ES-I3 (cell line): Measurements from ENCODE around the gene WDR59.
"Not testable (repeated sequence)": the region's sequence is repeated elsewhere in the genome, so short reads cannot be mapped to it uniquely, and the experiment has no call there.

Experiments used
- H3K36me3 ChIP-seq: 2 replicates; pipeline ENCODE4 v1.6.1; 2013; ENCODE audit warnings: mild to moderate bottlenecking, low read length, control low read depth, moderate library complexity; ENCODE audit not compliant: insufficient read depth
- H3K4me1 ChIP-seq: 2 replicates; pipeline ENCODE4 v1.6.1; 2013; ENCODE audit warnings: mild to moderate bottlenecking, control low read depth, low read length; ENCODE audit not compliant: insufficient read depth
- H3K9ac ChIP-seq: 2 replicates; pipeline ENCODE4 v1.6.1; 2013; ENCODE audit warnings: low read depth, mild to moderate bottlenecking, low read length, moderate library complexity
- H3K9me3 ChIP-seq: 2 replicates; pipeline ENCODE4 v1.6.1; 2013; ENCODE audit warnings: mild to moderate bottlenecking, low read length, moderate library complexity; ENCODE audit not compliant: control insufficient read depth, insufficient read depth

The WDR59 gene

GRCh38 chr16:74926805-74927204 is 58.1 kb downstream of the WDR59 start:
- H3K9me3 ChIP-seq = no peaks in the 10 kb centered on the region
- H3K9ac ChIP-seq = no peak overlapping the region
- H3K4me1 ChIP-seq = no peaks in the 10 kb centered on the region
- H3K36me3 ChIP-seq = 0 out of 2 replicates have a peak, but pooled peaks cover 2% of the 10 kb centered on the region

GRCh38 chr16:74923766-74924460 is 61.0 kb downstream of the WDR59 start:
- H3K4me1 ChIP-seq = no peaks in the 10 kb centered on the region
- no peaks in the 10 kb centered on the region for H3K9me3 ChIP-seq
- H3K9ac ChIP-seq = no peak overlapping the region
- peaks cover 16% of the 10 kb centered on the region; the same call in 1 of the 2 replicates for H3K36me3 ChIP-seq

- Histone ChIP-seq H3K36me3 (peaks cover 16% of the 10 kb centered on the region; the same call in 1 of the 2 replicates), H3K4me1 (no peaks in the 10 kb centered on the region), H3K9me3 (no peaks in the 10 kb centered on the region), H3K9ac (no peak overlapping the region)
Observed at GRCh38 chr16:74922150-74923138, 62.5 kb downstream of the WDR59 start.

GRCh38 chr16:74921051-74921450 is 63.9 kb downstream of the WDR59 start:
- Histone ChIP-seq H3K9ac (no peak overlapping the region), H3K9me3 (no peaks in the 10 kb centered on the region), H3K36me3 (peaks cover 25% of the 10 kb centered on the region), H3K4me1 (no peaks in the 10 kb centered on the region)

- Histone ChIP-seq H3K36me3 (peaks cover 38% of the 10 kb centered on the region), H3K9me3 (peaks cover 11% of the 10 kb centered on the region), H3K4me1 (no peaks in the 10 kb centered on the region), H3K9ac (no peak overlapping the region)
Observed at GRCh38 chr16:74909665-74910064, 75.3 kb downstream of the WDR59 start.

GRCh38 chr16:74908759-74909158 is 76.2 kb downstream of the WDR59 start:
- H3K9me3 ChIP-seq, H3K9ac ChIP-seq, H3K4me1 ChIP-seq: not testable (repeated sequence)
- H3K36me3 ChIP-seq = peaks cover 36% of the 10 kb centered on the region

- H3K36me3 ChIP-seq = peaks cover 13% of the 10 kb centered on the region; the same call in 1 of the 2 replicates
- peaks cover 4% of the 10 kb centered on the region; the same call in 1 of the 2 replicates for H3K9me3 ChIP-seq
- H3K9ac ChIP-seq = no peak overlapping the region
- no peaks in the 10 kb centered on the region for H3K4me1 ChIP-seq
Observed at GRCh38 chr16:74903901-74904678, 80.8 kb downstream of the WDR59 start.

GRCh38 chr16:74903120-74903519 is 81.8 kb downstream of the WDR59 start:
- Histone ChIP-seq H3K9me3 (peaks cover 4% of the 10 kb centered on the region; the same call in 1 of the 2 replicates), H3K4me1 (no peaks in the 10 kb centered on the region), H3K36me3 (peaks cover 10% of the 10 kb centered on the region; the same call in 1 of the 2 replicates), H3K9ac (no peak overlapping the region)

- Histone ChIP-seq H3K36me3 (peaks cover 5% of the 10 kb centered on the region; the same call in 1 of the 2 replicates), H3K4me1 (no peaks in the 10 kb centered on the region), H3K9me3 (peaks cover 4% of the 10 kb centered on the region; the same call in 1 of the 2 replicates), H3K9ac (no peak overlapping the region)
Observed at GRCh38 chr16:74902161-74902560, 82.8 kb downstream of the WDR59 start.

- H3K4me1 ChIP-seq = no peaks in the 10 kb centered on the region
- H3K9ac ChIP-seq = no peak overlapping the region
- peaks cover 5% of the 10 kb centered on the region; the same call in 1 of the 2 replicates for H3K36me3 ChIP-seq
- H3K9me3 ChIP-seq = peaks cover 4% of the 10 kb centered on the region; the same call in 1 of the 2 replicates
Observed at GRCh38 chr16:74901606-74902005, 83.3 kb downstream of the WDR59 start.

GRCh38 chr16:74899816-74900215 is 85.1 kb downstream of the WDR59 start:
- H3K9me3 ChIP-seq = no peaks in the 10 kb centered on the region
- no peak overlapping the region for H3K9ac ChIP-seq
- H3K4me1 ChIP-seq = no peaks in the 10 kb centered on the region
- no peaks in the 10 kb centered on the region for H3K36me3 ChIP-seq

- H3K36me3 ChIP-seq = no peaks in the 10 kb centered on the region; the same call in 1 of the 2 replicates
- H3K9ac ChIP-seq = no peak overlapping the region
- H3K9me3 ChIP-seq = no peaks in the 10 kb centered on the region
- H3K4me1 ChIP-seq = no peaks in the 10 kb centered on the region
Observed at GRCh38 chr16:74898659-74899058, 86.3 kb downstream of the WDR59 start.

GRCh38 chr16:74896389-74897370 is 88.2 kb downstream of the WDR59 start:
- H3K9ac ChIP-seq = no peak overlapping the region
- no peaks in the 10 kb centered on the region for H3K9me3 ChIP-seq
- peaks cover 5% of the 10 kb centered on the region for H3K36me3 ChIP-seq

More at GRCh38 chr16:74896389-74897370, 88.2 kb downstream of the WDR59 start:
- H3K4me1 ChIP-seq = peaks cover 8% of the 10 kb centered on the region; the same call in 1 of the 2 replicates
